Kidney (tissue), 14 donors: ENCODE data around the gene DCN. TPM values are rescaled to one million over a fixed set of nuclear protein-coding genes. Genes with fewer than 3 reads are reported as not detected.

ENCODE experiments used
- DNase-seq, 5 donors: peaks; one replicate each; pipeline ENCODE4 v3.0.0-alpha.2; 2013 to 2020
- FAIRE-seq: peaks from 2 replicates; lab custom pipeline; 2012; peaks lifted over from hg19 to GRCh38; lab: Jason Lieb, UNC
- H3K27ac ChIP-seq, 2 donors: one replicate each; pipeline ENCODE4 v1.7.0; 2013; ENCODE audit warnings: low read depth in 2 of 2, low read length in 2 of 2, inconsistent platforms in 1 of 2
- H3K27me3 ChIP-seq: one replicate; pipeline ENCODE4 v1.7.1; 2013; ENCODE audit warnings: low read length, inconsistent platforms; ENCODE audit not compliant: control insufficient read depth, insufficient read depth
- H3K36me3 ChIP-seq, 3 donors: one replicate each; pipeline versions ENCODE4 v1.7.0 to v1.7.1; 2013; ENCODE audit warnings: low read length in 3 of 3, control low read depth in 1 of 3, inconsistent platforms in 1 of 3; ENCODE audit not compliant: insufficient read depth in 3 of 3, control insufficient read depth in 2 of 3
- H3K4me1 ChIP-seq, 3 donors: one replicate each; pipeline versions ENCODE4 v1.7.0 to v1.7.1; 2013; ENCODE audit warnings: low read length in 3 of 3, inconsistent platforms in 1 of 3, low read depth in 1 of 3; ENCODE audit not compliant: control insufficient read depth in 2 of 3, insufficient read depth in 2 of 3
- H3K4me3 ChIP-seq, 3 donors: one replicate each; pipeline versions ENCODE4 v1.7.0 to v1.8.1; 2013; ENCODE audit warnings: low read length in 3 of 3, control low read depth in 1 of 3, inconsistent platforms in 1 of 3
- H3K9ac ChIP-seq, 3 donors: one replicate each; pipeline versions ENCODE4 v1.7.0 to v1.7.1; 2013; ENCODE audit warnings: low read length in 3 of 3, control low read depth in 1 of 3, inconsistent platforms in 1 of 3
- H3K9me3 ChIP-seq, 3 donors: one replicate each; pipeline versions ENCODE4 v1.7.0 to v1.7.1; 2013; ENCODE audit warnings: low read length in 3 of 3, control low read depth in 1 of 3, inconsistent platforms in 1 of 3; ENCODE audit not compliant: control insufficient read depth in 2 of 3, insufficient read depth in 1 of 3
- CTCF ChIP-seq: IDR thresholded peaks from 3 replicates; pipeline ENCODE4 v1.5.1; 2012; ENCODE audit warnings: mild to moderate bottlenecking, moderate library complexity, borderline replicate concordance; ENCODE audit not compliant: insufficient read depth; ENCODE audit errors: extremely low read depth
- intact Hi-C: fragments of 100-400 bp; cut with DNase I; formaldehyde crosslinking; loops from one replicate; pipeline ENCODE4 v1.11.1; 2022
- polyA plus RNA-seq: library from polyadenylated mRNA; stranded (reverse); fragments of 350-450 nt; fragmentation: Illumina TruSeq; extraction: RNeasy Lipid Tissue Mini Kit (QIAGEN cat#74804); gene quantifications from one replicate; pipeline ENCODE4 v1.2.3, GENCODE V29; 2014; ENCODE audit warnings: low read depth, low replicate concordance; ENCODE audit not compliant: insufficient read depth
- total RNA-seq: library from RNA; stranded (reverse); fragmentation: NEBNext Ultra II Directional; extraction: Animal tissue kit (Norgen Biotek cat#: 25700); gene quantifications from one replicate; pipeline ENCODE4 v1.2.1, GENCODE V29; 2021
- donor health status: control.
- donor health status: control.
- donor health status: control.
- donor health status: control.
- donor health status: control.
- donor health status: DM: yes; HTN: yes; CAD: no.
- donor health status: Normal renal cell carcinoma (clear cell type).

DCN gene
- total and polyA plus RNA-seq, 2 donors from 2014 or later = 239 to 317 TPM

GRCh38 chr12:91110311-91110924 lies 72.2 kb downstream of the DCN start:
- no peaks in the 10 kb centered on the region for H3K27me3 ChIP-seq
- no peak for DNase-seq
- no peak for FAIRE-seq
- intact Hi-C loops = no loop called here
- H3K4me3 ChIP-seq = no peak overlapping the region
- H3K9ac ChIP-seq = no peak overlapping the region
- no peak for TF ChIP-seq CTCF
- no peaks in the 10 kb centered on the region for H3K9me3 ChIP-seq
- H3K36me3 ChIP-seq = no peaks in the 10 kb centered on the region
- no peak overlapping the region for H3K27ac ChIP-seq
- no peaks in the 10 kb centered on the region for H3K4me1 ChIP-seq

GRCh38 chr12:91109581-91110310 lies 72.9 kb downstream of the DCN start:
- no peak overlapping the region for H3K27ac ChIP-seq
- no peak for TF ChIP-seq CTCF
- H3K36me3 ChIP-seq = no peaks in the 10 kb centered on the region
- FAIRE-seq (no peak), DNase-seq (no peak)
- no peak overlapping the region for H3K9ac ChIP-seq
- H3K4me1 ChIP-seq = no peaks in the 10 kb centered on the region
- no peaks in the 10 kb centered on the region for H3K9me3 ChIP-seq
- peak overlapping the region in 1 of 3 donors; percentile 37 for H3K4me3 ChIP-seq
- intact Hi-C loops = no loop called here
- no peaks in the 10 kb centered on the region for H3K27me3 ChIP-seq

GRCh38 chr12:91109148-91109564 lies 73.5 kb downstream of the DCN start:
- Histone ChIP-seq H3K9me3 (no peaks in the 10 kb centered on the region), H3K36me3 (no peaks in the 10 kb centered on the region), H3K27ac (no peak overlapping the region), H3K4me3 (peak overlapping the region in 1 of 3 donors; percentile 37), H3K9ac (no peak overlapping the region), H3K4me1 (no peaks in the 10 kb centered on the region), H3K27me3 (no peaks in the 10 kb centered on the region)
- peak; percentile 17 for TF ChIP-seq CTCF
- intact Hi-C loops = no loop called here
- DNase-seq (peak; percentile 46 to 74 (median 51)), FAIRE-seq (no peak)
